Measurements from ENCODE around the gene ADAMTS2.

DNA sequence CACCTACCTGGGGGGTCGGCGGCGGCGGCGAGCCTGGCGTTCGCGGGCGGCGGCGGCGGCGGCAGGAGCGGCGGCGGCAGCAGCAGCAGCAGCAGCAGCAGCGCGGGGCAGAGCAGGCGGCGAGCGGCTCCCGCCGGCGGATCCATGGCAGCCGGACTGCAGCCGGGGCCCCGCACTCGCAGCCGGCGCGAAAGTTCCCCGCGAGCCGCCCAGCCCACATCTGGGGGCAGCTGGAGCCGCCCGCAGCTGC, 153 bp downstream of the ADAMTS2 start:
- TF ChIP-seq JUNB (IDR thresholded peaks at IDR 0.05; ENCODE audit: unreplicated experiment) (no peak), CREB1 (CRISPR knock-in tag; IDR thresholded peaks at IDR 0.05; ENCODE audit: low read depth) (no peak), POLR2AphosphoS5 (IDR thresholded peaks at IDR 0.05; ENCODE audit: low read depth) (no peak), EZH2 (IDR thresholded peaks at IDR 0.05; ENCODE audit: low read depth, unreplicated experiment) (no peak), NANOG (IDR thresholded peaks at IDR 0.05; ENCODE audit: borderline replicate concordance) (no peak), EZH2phosphoT487 (IDR thresholded peaks at IDR 0.05; ENCODE audit: unreplicated experiment) (no peak)
- TF ChIP-seq, protein P1, sequence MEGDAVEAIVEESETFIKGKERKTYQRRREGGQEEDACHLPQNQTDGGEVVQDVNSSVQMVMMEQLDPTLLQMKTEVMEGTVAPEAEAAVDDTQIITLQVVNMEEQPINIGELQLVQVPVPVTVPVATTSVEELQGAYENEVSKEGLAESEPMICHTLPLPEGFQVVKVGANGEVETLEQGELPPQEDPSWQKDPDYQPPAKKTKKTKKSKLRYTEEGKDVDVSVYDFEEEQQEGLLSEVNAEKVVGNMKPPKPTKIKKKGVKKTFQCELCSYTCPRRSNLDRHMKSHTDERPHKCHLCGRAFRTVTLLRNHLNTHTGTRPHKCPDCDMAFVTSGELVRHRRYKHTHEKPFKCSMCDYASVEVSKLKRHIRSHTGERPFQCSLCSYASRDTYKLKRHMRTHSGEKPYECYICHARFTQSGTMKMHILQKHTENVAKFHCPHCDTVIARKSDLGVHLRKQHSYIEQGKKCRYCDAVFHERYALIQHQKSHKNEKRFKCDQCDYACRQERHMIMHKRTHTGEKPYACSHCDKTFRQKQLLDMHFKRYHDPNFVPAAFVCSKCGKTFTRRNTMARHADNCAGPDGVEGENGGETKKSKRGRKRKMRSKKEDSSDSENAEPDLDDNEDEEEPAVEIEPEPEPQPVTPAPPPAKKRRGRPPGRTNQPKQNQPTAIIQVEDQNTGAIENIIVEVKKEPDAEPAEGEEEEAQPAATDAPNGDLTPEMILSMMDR (conservative IDR thresholded peaks at IDR 0.05; ENCODE audit: low read depth in 2 of 2), result no peak
- TF ChIP-seq, protein P2, sequence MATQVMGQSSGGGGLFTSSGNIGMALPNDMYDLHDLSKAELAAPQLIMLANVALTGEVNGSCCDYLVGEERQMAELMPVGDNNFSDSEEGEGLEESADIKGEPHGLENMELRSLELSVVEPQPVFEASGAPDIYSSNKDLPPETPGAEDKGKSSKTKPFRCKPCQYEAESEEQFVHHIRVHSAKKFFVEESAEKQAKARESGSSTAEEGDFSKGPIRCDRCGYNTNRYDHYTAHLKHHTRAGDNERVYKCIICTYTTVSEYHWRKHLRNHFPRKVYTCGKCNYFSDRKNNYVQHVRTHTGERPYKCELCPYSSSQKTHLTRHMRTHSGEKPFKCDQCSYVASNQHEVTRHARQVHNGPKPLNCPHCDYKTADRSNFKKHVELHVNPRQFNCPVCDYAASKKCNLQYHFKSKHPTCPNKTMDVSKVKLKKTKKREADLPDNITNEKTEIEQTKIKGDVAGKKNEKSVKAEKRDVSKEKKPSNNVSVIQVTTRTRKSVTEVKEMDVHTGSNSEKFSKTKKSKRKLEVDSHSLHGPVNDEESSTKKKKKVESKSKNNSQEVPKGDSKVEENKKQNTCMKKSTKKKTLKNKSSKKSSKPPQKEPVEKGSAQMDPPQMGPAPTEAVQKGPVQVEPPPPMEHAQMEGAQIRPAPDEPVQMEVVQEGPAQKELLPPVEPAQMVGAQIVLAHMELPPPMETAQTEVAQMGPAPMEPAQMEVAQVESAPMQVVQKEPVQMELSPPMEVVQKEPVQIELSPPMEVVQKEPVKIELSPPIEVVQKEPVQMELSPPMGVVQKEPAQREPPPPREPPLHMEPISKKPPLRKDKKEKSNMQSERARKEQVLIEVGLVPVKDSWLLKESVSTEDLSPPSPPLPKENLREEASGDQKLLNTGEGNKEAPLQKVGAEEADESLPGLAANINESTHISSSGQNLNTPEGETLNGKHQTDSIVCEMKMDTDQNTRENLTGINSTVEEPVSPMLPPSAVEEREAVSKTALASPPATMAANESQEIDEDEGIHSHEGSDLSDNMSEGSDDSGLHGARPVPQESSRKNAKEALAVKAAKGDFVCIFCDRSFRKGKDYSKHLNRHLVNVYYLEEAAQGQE (IDR thresholded peaks at IDR 0.05; ENCODE audit: unreplicated experiment), result no peak
- TF ChIP-seq, protein P3, sequence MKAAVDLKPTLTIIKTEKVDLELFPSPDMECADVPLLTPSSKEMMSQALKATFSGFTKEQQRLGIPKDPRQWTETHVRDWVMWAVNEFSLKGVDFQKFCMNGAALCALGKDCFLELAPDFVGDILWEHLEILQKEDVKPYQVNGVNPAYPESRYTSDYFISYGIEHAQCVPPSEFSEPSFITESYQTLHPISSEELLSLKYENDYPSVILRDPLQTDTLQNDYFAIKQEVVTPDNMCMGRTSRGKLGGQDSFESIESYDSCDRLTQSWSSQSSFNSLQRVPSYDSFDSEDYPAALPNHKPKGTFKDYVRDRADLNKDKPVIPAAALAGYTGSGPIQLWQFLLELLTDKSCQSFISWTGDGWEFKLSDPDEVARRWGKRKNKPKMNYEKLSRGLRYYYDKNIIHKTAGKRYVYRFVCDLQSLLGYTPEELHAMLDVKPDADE (IDR thresholded peaks at IDR 0.05), result no peak
- TF ChIP-seq, protein P4, sequence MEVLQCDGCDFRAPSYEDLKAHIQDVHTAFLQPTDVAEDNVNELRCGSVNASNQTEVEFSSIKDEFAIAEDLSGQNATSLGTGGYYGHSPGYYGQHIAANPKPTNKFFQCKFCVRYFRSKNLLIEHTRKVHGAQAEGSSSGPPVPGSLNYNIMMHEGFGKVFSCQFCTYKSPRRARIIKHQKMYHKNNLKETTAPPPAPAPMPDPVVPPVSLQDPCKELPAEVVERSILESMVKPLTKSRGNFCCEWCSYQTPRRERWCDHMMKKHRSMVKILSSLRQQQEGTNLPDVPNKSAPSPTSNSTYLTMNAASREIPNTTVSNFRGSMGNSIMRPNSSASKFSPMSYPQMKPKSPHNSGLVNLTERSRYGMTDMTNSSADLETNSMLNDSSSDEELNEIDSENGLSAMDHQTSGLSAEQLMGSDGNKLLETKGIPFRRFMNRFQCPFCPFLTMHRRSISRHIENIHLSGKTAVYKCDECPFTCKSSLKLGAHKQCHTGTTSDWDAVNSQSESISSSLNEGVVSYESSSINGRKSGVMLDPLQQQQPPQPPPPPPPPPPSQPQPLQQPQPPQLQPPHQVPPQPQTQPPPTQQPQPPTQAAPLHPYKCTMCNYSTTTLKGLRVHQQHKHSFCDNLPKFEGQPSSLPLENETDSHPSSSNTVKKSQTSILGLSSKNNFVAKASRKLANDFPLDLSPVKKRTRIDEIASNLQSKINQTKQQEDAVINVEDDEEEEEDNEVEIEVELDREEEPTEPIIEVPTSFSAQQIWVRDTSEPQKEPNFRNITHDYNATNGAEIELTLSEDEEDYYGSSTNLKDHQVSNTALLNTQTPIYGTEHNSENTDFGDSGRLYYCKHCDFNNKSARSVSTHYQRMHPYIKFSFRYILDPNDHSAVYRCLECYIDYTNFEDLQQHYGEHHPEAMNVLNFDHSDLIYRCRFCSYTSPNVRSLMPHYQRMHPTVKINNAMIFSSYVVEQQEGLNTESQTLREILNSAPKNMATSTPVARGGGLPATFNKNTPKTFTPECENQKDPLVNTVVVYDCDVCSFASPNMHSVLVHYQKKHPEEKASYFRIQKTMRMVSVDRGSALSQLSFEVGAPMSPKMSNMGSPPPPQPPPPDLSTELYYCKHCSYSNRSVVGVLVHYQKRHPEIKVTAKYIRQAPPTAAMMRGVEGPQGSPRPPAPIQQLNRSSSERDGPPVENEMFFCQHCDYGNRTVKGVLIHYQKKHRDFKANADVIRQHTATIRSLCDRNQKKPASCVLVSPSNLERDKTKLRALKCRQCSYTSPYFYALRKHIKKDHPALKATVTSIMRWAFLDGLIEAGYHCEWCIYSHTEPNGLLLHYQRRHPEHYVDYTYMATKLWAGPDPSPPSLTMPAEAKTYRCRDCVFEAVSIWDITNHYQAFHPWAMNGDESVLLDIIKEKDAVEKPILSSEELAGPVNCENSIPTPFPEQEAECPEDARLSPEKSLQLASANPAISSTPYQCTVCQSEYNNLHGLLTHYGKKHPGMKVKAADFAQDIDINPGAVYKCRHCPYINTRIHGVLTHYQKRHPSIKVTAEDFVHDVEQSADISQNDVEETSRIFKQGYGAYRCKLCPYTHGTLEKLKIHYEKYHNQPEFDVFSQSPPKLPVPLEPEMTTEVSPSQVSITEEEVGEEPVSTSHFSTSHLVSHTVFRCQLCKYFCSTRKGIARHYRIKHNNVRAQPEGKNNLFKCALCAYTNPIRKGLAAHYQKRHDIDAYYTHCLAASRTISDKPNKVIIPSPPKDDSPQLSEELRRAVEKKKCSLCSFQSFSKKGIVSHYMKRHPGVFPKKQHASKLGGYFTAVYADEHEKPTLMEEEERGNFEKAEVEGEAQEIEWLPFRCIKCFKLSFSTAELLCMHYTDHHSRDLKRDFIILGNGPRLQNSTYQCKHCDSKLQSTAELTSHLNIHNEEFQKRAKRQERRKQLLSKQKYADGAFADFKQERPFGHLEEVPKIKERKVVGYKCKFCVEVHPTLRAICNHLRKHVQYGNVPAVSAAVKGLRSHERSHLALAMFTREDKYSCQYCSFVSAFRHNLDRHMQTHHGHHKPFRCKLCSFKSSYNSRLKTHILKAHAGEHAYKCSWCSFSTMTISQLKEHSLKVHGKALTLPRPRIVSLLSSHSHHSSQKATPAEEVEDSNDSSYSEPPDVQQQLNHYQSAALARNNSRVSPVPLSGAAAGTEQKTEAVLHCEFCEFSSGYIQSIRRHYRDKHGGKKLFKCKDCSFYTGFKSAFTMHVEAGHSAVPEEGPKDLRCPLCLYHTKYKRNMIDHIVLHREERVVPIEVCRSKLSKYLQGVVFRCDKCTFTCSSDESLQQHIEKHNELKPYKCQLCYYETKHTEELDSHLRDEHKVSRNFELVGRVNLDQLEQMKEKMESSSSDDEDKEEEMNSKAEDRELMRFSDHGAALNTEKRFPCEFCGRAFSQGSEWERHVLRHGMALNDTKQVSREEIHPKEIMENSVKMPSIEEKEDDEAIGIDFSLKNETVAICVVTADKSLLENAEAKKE (CRISPR knock-in tag; IDR thresholded peaks at IDR 0.05), result no peak

Data from GM23338 (cell line).